Retina (tissue), 1 donor: ENCODE data around the gene ECHS1.
A peak's percentile ranks its signal among the peaks of the same experiment; 100 is the strongest.
"Not testable (repeated sequence)": the region's sequence is repeated elsewhere in the genome, so short reads cannot be mapped to it uniquely, and the experiment has no call there.

Experiments used
- DNase-seq: peaks from one replicate; pipeline ENCODE4 v3.0.0-alpha.2; 2016

The ECHS1 gene

DNA sequence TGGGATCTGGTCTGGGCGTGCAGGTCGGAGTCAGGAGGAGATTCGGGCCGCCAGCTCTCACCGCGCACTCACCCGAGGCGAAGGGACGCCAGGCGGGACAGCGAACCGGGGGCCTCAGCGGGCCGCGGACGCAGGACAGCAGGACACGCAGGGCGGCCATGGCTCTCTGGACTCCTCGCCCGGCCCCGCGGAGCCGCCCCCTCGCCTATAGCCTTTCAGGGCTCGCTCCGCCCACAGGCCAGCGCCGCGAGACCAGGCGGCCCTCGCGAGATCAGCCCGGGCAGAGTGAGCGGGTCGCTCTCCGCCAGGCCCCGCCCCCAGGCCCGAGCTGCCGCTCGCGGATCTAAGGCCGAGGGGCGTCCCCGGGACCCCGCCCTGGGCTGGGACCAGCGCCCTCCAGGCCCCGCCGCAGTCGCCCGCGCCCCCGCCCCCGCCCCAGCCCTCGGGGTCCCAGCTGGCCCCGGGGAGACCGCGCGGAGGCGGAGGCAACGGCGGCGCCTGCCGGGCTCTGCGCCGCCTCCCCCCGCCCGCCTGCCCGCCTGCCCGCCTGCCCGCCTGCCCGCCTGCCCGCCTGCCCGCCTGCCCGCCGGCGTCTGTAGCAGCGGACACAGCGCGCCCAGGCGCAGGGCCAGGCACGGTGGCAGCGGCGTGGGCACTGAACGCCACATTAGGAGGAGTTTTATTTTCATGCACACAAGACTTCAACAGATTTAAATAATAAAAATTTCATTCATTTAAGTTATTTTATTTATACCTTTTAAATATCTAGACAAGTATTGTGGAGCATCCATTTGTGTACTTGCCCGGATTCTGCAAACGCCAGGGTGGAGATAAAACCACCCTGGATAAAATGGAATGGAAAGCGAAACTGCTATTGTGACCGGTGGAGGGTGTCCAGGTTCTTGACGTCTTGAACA is at the start of gene ECHS1:
TSS of gene ECHS1 (minus strand) at position 181 of the 917 bp plus-strand sequence. CDS start at position 160, 21 bp downstream.
- DNase-seq: peak; percentile 92

DNA sequence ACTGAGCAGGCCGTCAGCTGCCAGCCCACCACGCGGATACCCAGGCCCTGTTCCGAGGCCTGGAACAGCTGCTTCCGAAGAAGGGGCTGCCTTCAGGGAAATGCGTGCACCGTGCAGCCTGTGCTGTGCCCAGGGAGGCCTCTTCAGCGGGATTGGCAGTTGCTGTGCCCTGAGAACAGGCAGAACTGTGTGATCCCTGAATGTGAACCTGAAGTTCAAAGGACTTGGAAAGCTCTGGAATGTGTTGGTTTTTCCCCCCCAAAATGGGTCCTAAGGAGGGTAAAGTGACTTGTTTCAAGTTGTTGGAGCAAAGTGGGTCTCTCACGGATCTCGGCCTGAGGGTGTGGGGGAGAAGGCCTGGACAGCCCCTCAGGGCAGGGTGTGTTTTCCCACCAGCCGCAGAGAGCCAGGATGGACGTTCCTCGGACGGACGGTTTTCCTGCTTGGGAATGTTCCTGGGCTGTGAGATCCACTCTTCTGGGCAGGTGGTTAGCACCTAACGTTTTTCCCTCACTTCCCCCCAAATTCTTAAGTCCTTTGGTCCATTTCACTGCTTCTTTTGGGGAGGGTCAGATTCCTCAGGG is 49.2 kb upstream of the ECHS1 start:
- DNase-seq: no peak

DNA sequence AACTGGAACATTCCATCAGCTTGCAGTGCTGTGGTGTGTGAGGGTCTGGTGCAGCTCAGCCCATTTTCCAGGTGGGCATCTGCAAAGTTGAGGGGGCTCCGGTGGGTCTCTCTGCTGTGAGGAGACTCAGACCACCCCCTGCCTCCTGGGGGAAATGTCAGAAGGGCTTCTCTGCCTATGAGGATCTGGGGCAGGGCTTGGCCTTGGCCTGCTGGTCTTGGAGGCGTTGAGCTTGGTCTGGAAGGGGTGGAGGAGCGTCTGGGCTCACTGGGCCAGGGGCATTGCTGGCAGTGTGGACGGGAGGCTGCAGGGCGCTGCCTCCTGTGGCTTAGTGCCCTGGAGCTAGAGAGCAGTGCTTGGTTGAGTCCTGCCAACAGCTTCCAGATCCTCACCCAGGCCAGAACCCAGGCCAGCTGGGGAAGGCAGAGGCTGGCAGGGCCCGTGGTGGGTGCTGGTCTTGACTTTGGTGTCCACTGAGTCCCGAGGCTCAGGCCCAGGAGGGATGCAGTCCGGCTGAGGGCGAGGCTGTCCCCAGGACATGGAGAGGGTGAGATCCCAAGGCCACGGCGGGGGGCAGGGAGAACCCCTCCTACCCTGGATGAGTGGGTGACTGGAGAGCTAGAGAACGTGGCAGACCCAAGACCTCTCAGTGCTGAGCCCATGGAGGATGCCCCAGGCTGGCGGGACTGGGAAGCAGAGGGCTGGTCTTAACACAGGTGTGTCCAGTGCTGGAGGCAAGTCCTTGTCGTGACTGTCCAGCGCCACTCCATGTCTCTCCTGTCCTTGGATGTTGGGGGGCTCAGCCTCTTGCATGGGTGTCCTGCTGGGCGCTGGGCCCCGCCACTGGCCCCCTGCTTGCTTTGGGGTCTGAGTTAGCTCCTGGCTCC is 48.4 kb upstream of the ECHS1 start:
- no peak for DNase-seq

DNA sequence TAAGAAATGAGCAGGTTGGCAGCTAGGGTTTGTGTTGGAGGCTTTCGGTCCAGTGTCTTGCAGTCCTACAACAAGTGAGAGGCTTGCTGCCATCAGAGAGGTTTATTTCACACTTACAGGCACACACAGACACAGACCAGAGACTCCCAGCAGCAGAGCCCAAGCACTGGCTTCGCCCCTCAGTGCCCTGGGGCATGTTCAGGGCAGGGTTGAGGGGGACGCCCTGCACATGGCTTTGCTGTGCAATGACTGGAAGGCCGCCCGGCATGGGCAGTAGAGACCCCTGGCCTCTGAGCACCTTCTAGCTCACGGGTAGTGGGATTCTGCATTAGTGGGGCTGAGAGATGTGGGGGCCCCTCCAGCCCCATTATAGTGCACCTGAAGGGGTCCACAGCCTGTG is 47.4 kb upstream of the ECHS1 start:
- no peak for DNase-seq

DNA sequence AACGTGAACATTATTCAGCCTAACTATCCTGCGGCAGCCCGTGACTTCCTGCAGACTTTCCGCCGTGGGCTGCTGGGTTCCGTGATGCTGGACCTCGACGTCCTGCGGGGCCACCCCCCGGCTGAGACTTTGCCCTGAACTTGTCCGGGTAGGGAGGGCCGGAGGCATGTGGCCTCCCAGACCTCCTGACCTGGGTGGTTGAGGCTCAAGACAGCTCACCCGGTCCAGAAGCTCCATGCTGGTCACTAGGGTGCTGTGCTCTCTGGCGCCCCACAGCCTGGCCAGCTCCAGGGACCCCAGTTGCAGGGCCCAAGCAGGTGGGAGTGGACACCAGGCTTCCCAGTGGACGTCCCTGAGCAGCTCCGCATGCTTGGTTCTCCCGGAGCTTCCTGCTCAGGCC is 46.9 kb upstream of the ECHS1 start:
- DNase-seq: no peak

DNA sequence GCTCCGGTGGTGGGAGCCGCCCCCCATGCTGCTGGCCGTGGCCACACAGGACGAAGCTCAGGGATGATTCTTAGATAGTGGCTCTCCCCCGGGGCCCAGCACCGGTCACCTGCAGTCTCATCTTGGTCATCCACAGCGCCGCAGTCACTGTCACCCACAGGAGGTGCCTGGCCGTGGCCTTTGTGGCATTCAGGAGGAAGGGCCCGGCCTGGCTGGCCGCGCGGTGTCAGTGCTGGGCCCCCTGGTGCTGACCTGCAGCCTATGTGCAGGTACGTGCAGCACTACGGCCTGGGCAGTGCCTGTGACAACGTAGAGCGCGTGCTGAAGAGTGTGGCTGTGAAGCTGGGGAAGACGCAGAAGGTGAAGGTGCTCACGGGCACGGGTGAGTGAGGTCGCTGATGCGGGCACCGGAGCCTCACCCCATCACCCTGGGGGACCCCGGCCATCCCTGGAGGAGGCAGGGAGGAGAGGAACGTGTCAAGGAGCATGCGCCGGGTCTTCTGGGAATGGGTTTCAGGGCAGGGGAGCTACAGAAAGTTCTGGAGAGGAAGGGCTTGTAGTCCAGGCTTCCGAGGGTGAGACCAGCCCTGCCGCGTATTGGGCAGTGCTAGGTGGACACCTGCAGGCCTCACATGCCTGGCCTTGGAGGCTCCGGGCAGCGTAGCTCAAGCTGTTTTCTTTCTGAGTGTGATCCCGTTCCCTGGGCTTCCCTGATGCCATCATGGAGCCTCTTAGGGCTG is 46.2 kb upstream of the ECHS1 start:
- no peak for DNase-seq

DNA sequence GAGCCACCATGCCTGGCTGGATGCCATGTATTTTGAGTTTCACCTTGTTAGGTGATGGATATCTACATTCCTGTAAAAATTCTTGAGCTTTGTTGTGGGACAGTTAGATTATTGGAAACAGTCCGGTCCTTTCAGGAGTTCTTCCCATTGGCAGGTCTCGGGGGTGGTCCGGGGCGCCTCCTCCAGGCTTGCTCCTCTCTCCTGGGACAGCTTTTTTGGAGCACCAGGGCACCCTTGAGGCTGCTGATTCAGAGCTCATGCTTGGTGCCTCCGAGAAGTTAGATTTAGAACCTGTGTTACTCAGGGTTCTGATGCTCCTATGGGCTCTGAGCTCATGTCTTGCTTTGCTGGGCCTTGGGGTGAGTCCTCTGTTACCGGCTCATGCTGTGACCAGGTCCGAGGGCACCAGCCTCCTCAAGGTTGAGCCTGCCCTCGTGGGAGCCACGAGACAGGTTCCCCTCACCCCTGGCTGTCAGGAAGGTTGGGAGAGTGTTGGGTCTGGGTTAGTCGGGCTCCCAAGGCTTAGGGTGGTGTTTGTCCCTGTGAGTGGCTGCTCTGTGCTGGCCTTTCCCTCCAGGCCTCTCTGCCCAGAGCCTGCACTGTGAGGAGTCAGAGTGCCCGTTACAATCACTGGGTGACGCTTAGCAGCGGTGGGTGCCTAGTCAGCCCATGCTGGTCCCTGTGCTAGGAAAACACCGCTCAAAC is 45.3 kb upstream of the ECHS1 start:
- no peak for DNase-seq

DNA sequence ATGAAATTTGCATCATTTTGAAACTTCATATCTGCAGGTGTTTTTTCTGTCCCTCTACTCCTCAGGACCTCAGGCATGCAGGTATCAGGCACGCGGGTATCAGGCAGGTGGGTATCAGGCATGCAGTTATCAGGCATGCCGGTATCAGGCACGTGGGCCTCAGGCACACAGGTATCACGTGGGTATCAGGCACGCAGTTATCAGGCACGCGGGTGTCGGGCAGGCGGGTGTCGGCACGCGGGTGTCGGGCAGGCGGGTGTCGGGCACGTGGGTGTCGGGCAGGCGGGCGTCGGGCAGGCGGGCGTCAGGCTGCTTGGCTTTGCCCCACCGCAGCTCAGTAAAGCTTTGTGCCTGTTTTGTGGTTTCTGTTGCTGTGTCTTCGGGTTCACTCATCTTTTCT is 42.6 kb upstream of the ECHS1 start:
- no peak for DNase-seq

DNA sequence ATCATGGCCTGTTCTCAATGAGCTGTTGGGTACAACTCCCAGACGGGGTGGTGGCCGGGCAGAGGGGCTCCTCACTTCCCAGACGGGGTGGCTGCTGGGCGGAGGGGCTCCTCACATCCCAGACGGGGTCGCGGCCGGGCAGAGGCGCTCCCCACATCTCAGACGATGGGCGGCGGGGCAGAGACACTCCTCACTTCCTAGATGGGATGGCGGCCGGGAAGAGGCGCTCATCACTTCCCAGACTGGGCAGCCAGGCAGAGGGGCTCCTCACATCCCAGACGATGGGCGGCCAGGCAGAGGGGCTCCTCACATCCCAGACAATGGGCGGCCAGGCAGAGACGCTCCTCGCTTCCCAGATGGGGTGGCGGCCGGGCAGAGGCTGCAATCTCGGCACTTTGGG is 41.2 kb upstream of the ECHS1 start:
- DNase-seq: not testable (repeated sequence)

DNA sequence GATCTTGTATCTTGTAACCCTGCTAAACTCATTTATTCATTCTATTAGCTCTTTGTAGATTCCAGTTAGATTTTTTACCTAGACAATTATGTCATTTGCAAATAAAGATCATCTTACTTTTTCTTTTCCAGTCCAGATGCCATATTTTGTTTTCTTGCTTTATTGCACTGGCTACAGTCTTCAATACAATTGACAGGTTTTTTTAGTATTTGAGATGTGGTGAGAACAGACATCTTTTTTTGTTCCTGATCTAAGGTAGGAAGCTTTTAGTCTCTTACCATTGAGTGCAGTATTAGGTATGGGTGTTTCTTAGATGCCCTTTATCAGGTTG is 39.2 kb upstream of the ECHS1 start:
- DNase-seq: no peak

DNA sequence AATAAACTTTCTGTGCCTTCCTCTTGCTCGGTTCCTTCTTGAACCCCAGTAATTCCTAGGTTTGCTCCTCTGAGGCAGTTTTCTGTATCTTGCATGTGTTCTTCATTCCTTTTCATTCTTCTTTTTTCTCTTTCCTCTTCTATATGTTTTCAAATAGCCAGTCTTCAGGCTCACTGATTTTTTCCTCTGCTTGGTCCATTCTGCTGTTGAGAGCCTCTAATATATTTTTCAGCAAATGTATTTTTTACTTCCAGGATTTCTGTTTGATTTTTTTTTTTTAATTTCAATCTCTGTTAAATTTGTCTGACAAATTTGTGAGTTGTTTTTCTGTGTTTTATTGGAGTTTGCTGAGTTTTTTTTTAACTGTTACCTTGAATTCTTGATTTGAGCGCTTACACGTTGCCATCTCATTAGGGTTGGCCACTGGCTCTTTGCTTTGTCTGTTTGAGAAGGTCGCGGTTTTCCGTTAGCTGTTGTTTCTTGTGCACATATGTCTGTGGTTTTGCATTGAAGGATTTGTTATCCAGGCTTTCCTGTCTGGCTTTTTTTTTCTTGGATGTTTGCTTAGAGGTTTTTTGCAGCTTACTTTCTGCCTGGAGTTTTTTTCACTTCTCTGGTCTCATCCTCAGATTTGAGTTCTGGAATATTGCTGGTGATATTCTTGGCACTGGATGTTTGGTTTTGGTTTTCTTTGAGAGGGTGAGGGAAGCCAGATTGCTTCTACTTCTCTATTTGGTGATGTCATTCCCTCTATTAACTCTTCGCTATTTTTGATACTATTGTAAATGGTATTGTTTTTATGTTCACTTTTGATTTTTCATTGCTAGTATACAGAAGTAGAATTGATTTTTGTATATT is 38.6 kb upstream of the ECHS1 start:
- DNase-seq: no peak

DNA sequence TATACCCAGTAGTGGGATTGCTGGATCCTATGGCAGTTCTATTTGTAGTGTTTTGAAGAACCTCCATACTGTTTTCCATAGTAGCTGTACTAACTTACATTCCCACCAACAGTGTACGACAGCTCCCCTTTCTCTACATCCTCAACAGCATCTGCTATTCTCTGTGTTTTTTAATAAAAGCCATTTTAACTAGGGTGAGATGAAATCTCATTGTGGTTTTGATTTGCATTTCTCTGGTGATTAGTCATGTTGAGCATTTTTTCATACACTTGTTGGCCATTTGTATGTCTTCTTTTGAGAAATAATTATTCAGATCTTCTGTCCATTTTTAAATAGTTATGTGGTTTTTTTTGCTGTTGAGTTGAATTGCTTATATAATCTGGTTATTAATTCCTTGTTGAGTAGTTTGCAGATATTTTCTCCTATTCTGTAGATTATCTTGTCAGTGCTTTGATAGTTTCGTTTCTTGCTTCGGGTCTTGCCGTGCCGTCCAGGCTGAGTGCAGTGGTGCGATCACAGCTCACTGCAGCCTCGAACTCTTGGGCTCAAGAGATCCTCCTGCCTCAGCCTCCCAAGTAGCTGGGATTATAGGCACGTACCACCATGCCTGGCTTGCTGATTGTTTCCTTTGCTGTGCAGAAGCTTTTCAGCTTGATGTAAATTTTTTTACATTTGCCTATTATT is 32.8 kb upstream of the ECHS1 start:
- DNase-seq: no peak

DNA sequence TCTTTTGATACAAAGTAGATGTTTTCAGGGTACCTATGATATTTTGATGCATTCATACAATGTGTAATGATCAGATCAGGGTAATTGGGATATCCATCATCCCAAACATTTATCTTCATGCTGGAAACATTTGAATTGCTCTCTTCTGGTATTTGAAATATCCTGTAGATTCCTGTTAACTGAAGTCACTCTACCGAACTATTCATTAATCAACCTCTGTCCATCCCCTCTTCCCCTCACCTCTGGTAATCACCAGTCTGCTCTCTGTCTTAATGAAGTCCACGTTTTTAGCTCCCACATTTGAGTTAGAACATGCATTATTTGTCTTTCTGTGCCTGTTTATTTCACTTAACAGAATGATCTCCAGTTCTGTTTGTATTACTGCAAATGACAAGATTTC is 32.1 kb upstream of the ECHS1 start:
- no peak for DNase-seq

DNA sequence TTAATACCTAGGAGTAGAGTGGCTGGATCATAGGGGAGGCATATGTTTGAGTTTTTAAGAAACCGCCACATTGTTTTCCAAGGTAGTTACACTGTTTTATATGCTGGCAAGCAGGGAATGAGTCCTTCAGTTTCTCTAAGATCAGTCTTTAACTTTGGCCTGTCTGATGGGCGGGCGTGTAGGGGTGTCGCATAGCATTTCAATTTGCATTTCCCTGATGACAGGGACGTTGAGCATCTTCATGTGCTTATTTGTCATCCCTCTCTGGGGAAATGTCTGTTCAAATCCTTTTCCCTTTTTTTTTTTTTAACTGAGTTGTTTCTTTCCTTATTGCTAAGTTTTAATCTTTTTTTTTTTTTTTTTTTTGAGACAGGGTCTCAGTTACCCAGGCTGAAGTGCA is 30.6 kb upstream of the ECHS1 start:
- DNase-seq: no peak

DNA sequence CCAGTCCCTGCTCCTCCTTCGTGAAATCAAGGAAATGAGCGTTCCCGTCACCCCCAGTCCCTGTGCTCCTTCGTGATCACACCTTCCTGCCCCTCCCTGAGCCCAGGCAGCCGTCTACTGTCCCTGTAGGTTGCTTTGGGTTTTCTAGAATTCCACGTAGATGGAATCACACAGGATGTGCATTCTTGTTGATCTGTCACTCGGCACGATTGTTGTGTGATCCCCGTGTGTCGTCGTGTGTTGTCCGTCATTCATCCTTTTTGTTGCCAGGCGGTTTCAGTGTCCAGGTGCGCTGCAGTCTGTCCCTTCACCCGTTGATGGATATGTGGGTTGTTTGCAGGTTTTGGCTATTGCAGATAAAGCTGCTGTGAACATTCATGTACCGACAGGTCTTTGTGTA is 30.2 kb upstream of the ECHS1 start:
- no peak for DNase-seq

DNA sequence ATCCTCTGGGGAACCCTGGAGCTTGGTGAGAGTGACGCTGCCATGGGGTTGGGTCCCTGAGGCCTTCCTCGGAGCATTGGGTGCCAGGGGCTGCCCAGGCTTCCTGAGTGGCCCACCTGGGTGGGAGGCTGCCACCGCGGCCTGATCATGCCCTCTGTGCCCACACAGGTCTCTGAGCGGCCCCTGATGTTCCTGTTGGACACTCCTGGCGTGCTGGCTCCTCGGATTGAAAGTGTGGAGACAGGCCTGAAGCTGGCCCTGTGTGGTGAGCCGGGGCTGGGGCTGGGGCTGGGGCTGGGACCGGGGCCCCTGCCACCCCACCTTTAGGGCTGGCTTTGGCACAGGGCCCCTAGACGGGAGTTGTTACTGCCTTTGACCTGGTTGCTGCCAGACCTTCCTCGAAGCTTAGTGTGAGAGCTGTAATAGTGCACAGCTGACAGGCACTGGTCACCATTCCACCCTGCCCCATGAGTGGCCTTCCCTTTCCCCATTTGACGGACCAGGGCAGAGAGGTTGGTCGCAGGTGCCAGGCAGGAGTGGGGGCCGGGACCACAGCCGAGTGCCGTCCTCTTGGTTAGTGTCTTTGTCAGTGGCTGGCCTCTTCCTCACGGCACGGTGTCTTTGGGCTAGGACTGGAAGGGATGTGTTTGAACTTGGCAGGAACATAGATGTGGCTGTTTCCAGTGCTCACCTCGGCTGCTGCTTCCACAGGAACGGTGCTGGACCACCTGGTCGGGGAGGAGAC is 29.0 kb upstream of the ECHS1 start:
- no peak for DNase-seq

DNA sequence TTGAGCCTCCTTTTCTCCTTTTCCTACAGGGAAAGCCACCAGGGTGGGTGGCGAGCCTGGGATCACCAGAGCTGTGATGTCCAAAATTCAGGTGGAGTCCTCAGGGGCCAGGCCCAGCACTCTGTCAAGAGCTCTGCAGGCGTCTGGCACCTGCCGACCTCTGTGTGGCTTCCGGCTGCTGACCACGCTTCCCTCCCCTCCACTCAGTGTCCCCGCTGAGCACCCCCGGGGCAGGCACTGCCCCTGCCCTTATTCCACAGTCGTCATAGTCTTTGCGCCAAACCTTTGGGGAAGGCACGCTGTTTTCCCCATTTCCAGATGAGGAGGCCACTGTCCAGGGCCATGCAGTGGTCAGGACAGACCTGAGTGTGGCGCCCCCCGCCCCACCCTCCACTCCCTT is 28.3 kb upstream of the ECHS1 start:
- DNase-seq: no peak

DNA sequence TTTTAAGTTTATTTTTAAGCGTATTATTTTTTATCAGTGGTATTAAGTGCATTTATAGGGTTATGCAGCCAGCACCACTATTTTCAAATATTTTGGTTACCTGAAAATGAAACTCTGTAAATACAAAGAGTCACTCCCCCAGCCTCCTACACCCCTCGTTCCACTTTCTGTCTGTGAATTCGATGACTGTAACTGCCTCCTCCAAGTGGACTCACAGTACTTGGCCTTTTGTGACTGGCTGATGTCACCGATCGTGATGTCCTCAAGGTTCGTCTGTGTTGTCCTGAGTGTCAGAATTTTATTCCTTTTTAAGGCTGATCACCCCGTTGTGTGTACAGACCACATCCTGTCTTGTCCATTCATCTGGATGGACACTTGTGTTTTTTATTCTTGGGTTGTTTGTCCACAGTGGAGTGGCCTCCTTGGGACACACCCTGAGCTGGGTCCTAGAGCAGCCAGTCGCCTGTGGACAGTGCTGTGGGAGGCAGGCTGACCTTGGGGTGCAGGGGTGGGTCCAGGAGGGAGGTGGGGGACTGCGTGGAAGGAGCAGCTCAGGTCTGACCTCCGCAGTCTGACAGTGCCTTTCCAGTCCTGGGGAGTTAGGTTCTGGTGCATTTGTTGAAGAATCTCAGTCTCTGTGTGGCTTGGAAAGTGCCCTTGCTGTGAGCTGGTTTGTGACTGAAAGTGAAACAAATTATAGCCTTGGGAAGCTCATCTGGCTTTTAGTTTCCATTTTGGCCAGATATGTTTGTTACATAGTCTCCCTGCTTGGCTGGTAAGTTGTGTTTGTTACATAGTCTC is 27.7 kb upstream of the ECHS1 start:
- no peak for DNase-seq

DNA sequence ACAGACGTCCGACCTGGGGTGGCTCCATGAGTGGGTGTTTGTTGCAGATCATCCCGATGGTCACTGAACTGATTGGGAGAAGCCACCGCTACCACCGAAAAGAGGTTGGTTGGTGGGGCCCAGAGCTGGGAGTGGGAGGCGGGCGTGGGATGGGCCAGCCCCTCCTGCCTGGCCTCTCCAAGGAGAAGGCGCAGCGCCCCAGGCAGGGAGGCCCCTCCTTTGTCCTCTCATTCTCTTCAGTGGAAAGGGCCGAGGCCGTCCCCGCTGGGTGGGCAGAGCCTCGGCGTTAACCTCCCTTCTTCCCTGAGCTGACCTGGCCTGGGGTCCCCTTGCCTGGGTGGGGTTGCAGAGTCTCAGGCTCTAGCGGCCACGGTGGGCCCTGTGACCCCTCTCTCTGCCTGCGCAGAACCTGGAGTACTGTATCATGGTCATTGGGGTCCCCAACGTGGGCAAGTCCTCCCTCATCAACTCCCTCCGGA is 26.0 kb upstream of the ECHS1 start:
- DNase-seq: no peak
